Choroid plexus epithelial cell (primary cell): ENCODE results near the gene CORT.

ENCODE experiments used
- DNase-seq: peaks from one replicate; pipeline ENCODE4 v3.0.0-alpha.2; 2010; ENCODE audit warnings: low read depth
- H3K4me3 ChIP-seq: 2 replicates; pipeline ENCODE4 v1.5.1; 2011; ENCODE audit warnings: low read depth, mild to moderate bottlenecking, control low read depth, low read length, moderate library complexity
- TF ChIP-seq, protein P1 (sequence below): conservative IDR thresholded peaks from 2 replicates; pipeline ENCODE4 v1.5.1; 2011; ENCODE audit warnings: low read depth, mild to moderate bottlenecking, control low read depth, inconsistent platforms, low read length, moderate library complexity

The CORT gene

DNA sequence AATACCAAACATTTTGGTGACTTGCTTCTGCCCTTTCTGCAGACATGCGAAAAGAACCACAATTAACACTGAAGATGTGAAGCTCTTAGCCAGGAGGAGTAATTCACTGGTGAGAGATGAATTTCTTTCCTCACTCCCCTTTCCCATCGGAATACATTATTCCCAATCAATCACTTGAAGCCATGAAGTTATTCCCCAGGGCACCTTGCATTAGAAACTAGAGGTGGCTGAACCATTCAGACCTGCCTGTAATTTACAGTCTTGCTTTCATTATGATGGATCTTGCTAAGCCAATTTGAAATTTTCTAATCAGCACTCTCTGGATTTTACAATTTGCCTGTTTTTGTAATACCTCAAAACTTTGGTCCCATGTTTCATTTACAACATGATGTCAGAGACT, 9.5 kb upstream of the CORT start:
- H3K4me3 ChIP-seq = no peak overlapping the region
- DNase-seq = no peak
- TF ChIP-seq, protein P1, sequence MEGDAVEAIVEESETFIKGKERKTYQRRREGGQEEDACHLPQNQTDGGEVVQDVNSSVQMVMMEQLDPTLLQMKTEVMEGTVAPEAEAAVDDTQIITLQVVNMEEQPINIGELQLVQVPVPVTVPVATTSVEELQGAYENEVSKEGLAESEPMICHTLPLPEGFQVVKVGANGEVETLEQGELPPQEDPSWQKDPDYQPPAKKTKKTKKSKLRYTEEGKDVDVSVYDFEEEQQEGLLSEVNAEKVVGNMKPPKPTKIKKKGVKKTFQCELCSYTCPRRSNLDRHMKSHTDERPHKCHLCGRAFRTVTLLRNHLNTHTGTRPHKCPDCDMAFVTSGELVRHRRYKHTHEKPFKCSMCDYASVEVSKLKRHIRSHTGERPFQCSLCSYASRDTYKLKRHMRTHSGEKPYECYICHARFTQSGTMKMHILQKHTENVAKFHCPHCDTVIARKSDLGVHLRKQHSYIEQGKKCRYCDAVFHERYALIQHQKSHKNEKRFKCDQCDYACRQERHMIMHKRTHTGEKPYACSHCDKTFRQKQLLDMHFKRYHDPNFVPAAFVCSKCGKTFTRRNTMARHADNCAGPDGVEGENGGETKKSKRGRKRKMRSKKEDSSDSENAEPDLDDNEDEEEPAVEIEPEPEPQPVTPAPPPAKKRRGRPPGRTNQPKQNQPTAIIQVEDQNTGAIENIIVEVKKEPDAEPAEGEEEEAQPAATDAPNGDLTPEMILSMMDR = no peak

DNA sequence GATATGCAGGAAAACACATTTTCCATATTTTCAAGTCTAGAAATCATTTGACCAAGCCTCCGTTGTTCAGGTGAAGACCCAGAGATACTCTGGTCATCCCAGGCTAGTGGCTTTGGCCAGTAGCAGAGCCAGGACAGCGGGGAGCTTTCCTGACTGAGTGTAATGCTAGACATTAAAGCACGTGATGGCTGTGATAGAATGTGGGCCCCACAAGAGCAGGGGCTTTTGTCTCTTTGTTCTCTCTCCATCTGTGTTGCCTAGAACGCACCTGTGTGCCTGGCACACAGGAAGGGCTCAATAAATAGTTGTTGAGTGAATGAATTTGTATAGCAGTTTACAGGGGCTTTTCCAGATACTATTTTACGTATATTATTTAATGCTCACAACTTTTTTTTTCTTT, 9.0 kb upstream of the CORT start:
- TF ChIP-seq, protein P1 = no peak
- no peak for DNase-seq
- no peak overlapping the region for H3K4me3 ChIP-seq

DNA sequence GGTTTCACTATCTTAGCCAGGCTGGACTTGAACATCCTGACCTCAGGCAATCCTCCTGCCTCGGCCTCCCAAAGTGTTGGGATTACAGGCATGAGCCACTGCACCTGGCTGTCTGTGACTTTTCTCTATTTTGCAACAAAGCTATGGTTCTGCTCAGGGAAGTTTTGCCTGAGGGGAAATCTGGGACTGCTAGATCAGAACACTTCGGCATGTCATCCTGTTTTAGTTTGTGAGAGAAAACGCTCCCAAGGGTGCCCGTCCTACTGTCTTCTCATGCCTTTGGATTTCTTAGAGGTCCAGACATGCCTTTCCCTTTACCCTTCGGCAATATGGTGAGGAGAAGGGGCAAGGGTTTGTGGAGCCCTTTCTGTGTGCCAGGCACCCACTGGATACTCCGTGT, 5.6 kb upstream of the CORT start:
- TF ChIP-seq, protein P1 = no peak
- DNase-seq = no peak
- H3K4me3 ChIP-seq = no peak overlapping the region

DNA sequence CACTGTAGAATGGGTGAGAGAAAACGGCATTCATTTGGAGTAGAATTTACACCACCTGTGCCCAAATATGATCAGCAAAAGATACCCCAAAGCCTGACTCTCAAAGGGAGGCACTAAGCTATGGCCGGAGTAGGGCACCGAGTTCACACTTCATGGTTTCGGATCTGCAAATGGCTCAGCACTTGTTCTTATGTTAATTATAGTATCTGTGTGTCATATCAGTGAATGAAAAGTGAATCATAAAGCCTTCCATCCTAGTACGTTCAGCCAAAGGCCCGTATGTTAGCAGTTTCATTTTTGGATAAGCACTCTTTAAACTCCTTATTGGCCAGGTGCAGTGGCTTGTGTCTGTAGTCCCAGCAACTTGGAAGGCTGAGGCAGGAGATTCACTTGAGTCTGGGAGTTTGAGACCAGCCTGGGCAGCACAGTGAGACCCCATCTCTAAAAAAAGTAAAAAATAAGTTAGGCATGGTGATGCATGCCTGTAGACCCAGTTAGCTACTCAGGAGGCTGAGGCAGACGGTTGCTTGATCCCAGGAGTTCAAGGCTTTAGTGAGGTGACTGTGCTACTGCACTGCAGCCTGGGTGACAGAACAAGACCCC, 4.9 kb upstream of the CORT start:
- TF ChIP-seq, protein P1 = no peak
- no peak overlapping the region for H3K4me3 ChIP-seq

DNA sequence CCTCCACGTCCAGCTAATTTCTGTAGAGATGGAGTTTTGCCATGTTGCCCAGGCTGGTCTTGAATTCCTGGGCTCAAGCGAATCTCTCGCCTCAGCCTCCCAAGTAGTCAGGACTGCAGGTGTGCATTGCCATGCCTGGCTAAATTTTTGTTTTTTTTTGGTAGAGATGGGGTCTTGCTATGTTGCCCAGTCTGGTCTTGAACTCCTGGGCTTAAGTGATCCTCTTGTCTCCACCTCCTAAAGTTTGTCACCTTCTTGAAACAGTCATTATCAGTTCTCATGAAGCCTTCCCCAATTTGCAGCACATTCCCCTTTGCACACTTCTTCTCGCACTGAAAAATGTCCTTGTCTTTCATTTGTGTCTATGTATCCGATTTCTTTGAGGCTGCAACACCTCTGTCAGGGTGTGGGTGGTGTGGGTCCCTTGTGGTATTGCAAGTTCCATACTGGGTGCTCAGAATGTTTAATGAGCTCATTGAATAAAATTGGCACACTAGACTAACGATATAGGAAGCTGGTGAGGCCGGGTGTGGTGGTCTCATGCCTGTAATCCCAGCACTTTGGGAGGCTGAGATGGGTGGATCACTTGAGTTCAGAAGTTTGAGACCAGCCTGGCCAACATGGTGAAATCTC, 2.9 kb upstream of the CORT start:
- H3K4me3 ChIP-seq = no peak overlapping the region
- TF ChIP-seq, protein P1 = no peak
- DNase-seq = no peak

More for the DNA sequence above, 4.9 kb upstream of the CORT start:
- DNase-seq = no peak

DNA sequence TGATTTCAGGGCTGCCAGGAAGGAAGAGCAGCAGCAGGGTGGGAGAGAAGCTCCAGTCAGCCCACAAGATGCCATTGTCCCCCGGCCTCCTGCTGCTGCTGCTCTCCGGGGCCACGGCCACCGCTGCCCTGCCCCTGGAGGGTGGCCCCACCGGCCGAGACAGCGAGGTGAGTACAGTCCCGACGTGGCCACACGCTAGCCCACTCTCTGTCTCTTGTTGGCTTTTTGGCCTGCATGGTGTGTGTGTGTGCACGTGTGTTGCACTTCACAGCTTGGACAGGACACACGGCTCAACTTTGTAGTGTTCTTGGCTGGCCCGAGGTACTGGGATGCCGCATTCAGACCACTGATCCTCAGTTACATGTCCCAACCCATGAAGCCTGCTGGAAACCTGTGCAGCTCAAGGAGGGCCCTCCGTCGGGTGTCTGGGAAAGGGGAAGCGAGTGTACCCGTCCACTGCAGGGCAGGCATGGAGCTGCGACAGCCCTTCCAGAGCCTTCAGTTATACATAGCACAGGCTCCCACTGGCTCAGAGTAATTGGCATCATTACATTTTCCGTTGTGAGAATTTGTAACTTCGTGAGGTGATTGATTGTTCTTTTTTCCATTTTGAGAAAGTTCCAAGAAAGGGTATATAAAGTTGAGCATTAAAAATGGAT, 454 bp downstream of the CORT start:
- DNase-seq = no peak
- TF ChIP-seq, protein P1 = no peak
- no peak overlapping the region for H3K4me3 ChIP-seq
